NB4 (cell line): Measurements from ENCODE around the gene ASB6.

Experiments used
- DNase-seq: peaks from one replicate; pipeline ENCODE4 v3.0.0; 2010; ENCODE audit warnings: low read depth
- H3K4me3 ChIP-seq: one replicate; pipeline ENCODE4 v1.5.1; 2011; ENCODE audit warnings: mild to moderate bottlenecking, low read depth, low read length, moderate library complexity
- CTCF ChIP-seq: IDR thresholded peaks from one replicate; pipeline ENCODE4 v1.5.1; 2012; ENCODE audit warnings: low read depth, low read length
- MAX ChIP-seq: IDR thresholded peaks from 2 replicates; pipeline ENCODE4 v1.6.1; 2011; ENCODE audit warnings: low read depth, low read length
- MYC ChIP-seq: IDR thresholded peaks from 2 replicates; pipeline ENCODE4 v1.6.1; 2011; ENCODE audit warnings: low read depth, low read length
- POLR2A ChIP-seq: IDR thresholded peaks from 2 replicates; pipeline ENCODE4 v1.6.1; 2011; ENCODE audit warnings: mild to moderate bottlenecking; ENCODE audit not compliant: insufficient read length; ENCODE audit errors: extremely low read depth

The ASB6 gene

GRCh38 chr9:129656795-129657390, 14.9 kb upstream of the ASB6 start:
- no peak overlapping the region for H3K4me3 ChIP-seq
- peak; percentile 35 for DNase-seq
- TF ChIP-seq CTCF (no peak), MYC (no peak), POLR2A (no peak), MAX (no peak)

DNA sequence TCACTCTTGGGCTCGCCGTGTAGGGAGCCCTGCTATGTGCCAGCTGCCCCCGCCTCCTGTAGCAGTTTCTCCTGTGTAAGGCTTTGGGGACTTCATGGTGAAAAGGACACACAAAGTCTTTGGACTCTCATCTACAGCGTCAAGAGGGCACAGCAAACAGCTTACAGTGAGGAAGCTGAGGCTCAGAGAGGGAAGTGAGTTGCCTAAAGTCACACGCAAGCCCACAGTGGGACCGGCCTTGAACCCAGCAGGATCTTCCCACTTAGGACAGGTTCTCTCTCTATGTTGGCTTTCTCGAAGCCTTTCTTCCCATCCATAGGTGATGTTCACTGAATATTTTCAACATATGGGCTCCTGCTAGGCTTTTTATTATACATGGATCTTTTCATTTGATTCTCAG, 13.7 kb upstream of the ASB6 start:
- no peak overlapping the region for H3K4me3 ChIP-seq
- no peak for DNase-seq
- TF ChIP-seq MYC (no peak), MAX (no peak), CTCF (no peak), POLR2A (no peak)

DNA sequence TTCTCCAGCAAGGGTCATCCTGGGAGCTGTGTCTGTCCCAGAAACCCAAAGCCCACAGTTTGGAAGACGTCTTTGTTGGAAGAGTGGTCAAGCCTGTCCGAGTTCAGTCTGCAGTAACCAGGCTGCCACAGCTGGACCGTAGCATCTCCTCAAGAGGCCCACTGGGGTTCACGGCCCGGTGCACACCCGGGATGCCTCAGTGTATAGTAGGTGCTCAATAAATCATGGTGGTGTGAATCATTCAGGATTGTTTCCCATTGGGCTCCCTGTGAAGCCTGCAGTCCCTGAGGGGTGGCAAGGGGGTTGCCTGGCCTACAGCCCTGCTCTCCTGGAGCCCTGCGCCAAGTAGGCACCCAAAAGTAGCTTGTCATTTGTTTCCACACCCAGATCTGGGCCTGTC, 13.2 kb upstream of the ASB6 start:
- no peak for DNase-seq
- no peak for TF ChIP-seq MYC
- TF ChIP-seq CTCF = no peak
- TF ChIP-seq MAX = no peak
- no peak for TF ChIP-seq POLR2A

GRCh38 chr9:129654554-129655040, 12.6 kb upstream of the ASB6 start:
- H3K4me3 ChIP-seq = no peak overlapping the region
- TF ChIP-seq CTCF = no peak
- no peak for DNase-seq

More for the DNA sequence above, 13.2 kb upstream of the ASB6 start:
- no peak overlapping the region for H3K4me3 ChIP-seq

GRCh38 chr9:129653823-129654553, 12.0 kb upstream of the ASB6 start:
- no peak for TF ChIP-seq MAX
- TF ChIP-seq POLR2A = no peak
- no peak for TF ChIP-seq CTCF
- no peak for TF ChIP-seq MYC
- DNase-seq = no peak
- H3K4me3 ChIP-seq = no peak overlapping the region
